ENCODE measurements around the gene NCAPG. TPM values are rescaled to one million over a fixed set of nuclear protein-coding genes. Genes with fewer than 3 reads are reported as not detected.

Gene NCAPG
- total RNA-seq, 1 donor, result 1.6 TPM

GRCh38 chr4:17866810-17867209 lies 56.0 kb downstream of the NCAPG start:
- DNase-seq (ENCODE audit: low read depth in 2 of 3, low spot score in 2 of 3), result no peak

GRCh38 chr4:17867276-17867675 lies 56.5 kb downstream of the NCAPG start:
- DNase-seq (ENCODE audit: low read depth in 2 of 3, low spot score in 2 of 3), result no peak

GRCh38 chr4:17869327-17869726 lies 58.5 kb downstream of the NCAPG start:
- no peak for DNase-seq (ENCODE audit: low read depth in 2 of 3, low spot score in 2 of 3)

GRCh38 chr4:17875402-17876070 lies 64.8 kb downstream of the NCAPG start:
- no peak for DNase-seq (ENCODE audit: low read depth in 2 of 3, low spot score in 2 of 3)

GRCh38 chr4:17876943-17877342 lies 66.2 kb downstream of the NCAPG start:
- no peak for DNase-seq (ENCODE audit: low read depth in 2 of 3, low spot score in 2 of 3)

GRCh38 chr4:17877661-17878060 lies 66.9 kb downstream of the NCAPG start:
- DNase-seq (ENCODE audit: low read depth in 2 of 3, low spot score in 2 of 3), result no peak

GRCh38 chr4:17884063-17884462 lies 73.3 kb downstream of the NCAPG start:
- DNase-seq (ENCODE audit: low read depth in 2 of 3, low spot score in 2 of 3), result no peak

GRCh38 chr4:17884511-17884910 lies 73.7 kb downstream of the NCAPG start:
- DNase-seq (ENCODE audit: low read depth in 2 of 3, low spot score in 2 of 3), result no peak

- DNase-seq (ENCODE audit: low read depth in 2 of 3, low spot score in 2 of 3), result no peak
Observed at GRCh38 chr4:17889692-17890091, 78.9 kb downstream of the NCAPG start.

- DNase-seq (ENCODE audit: low read depth in 2 of 3, low spot score in 2 of 3), result no peak
Observed at GRCh38 chr4:17894421-17894820, 83.6 kb downstream of the NCAPG start.

Other genes starting within 250 kb of the NCAPG start
- 53.9 TPM for gene LAP3, start 233.8 kb upstream of the NCAPG start, total RNA-seq
- gene MED28, start 196.3 kb upstream of the NCAPG start, total RNA-seq, result 17.0 TPM
- gene FAM184B, start 29.4 kb upstream of the NCAPG start, total RNA-seq, result not detected
- 34.5 TPM for gene DCAF16, start 222 bp upstream of the NCAPG start, total RNA-seq
- 8.6 TPM for gene LCORL, start 210.8 kb downstream of the NCAPG start, total RNA-seq